Glomerular visceral epithelial cell (primary cell): ENCODE data around the gene SOX9.

ENCODE experiments used
- DNase-seq: peaks from one replicate; pipeline ENCODE4 v3.0.0-alpha.2; 2016; ENCODE audit errors: extremely low spot score

SOX9 gene

GRCh38 chr17:72120642-72121163 lies at the start of gene SOX9:
Gene SOX9, plus strand, starts transcription at chr17:72121020. Its CDS starts 372 bp downstream, at chr17:72121392.
- peak; percentile 94 for DNase-seq

GRCh38 chr17:72071330-72071729 lies 49.5 kb upstream of the SOX9 start:
- no peak for DNase-seq

- DNase-seq: no peak
Observed at GRCh38 chr17:72075995-72076677, 44.7 kb upstream of the SOX9 start.

GRCh38 chr17:72076678-72077030 lies 44.2 kb upstream of the SOX9 start:
- no peak for DNase-seq

GRCh38 chr17:72077326-72077960 lies 43.4 kb upstream of the SOX9 start:
- no peak for DNase-seq

- DNase-seq: no peak
Observed at GRCh38 chr17:72079700-72080099, 41.1 kb upstream of the SOX9 start.

- DNase-seq: no peak
Observed at GRCh38 chr17:72087876-72088275, 32.9 kb upstream of the SOX9 start.

- DNase-seq: no peak
Observed at GRCh38 chr17:72089453-72089987, 31.3 kb upstream of the SOX9 start.

- no peak for DNase-seq
Observed at GRCh38 chr17:72090108-72090507, 30.7 kb upstream of the SOX9 start.

GRCh38 chr17:72092710-72093322 lies 28.0 kb upstream of the SOX9 start:
- DNase-seq: no peak

GRCh38 chr17:72093707-72094106 lies 27.1 kb upstream of the SOX9 start:
- DNase-seq: no peak

- no peak for DNase-seq
Observed at GRCh38 chr17:72095316-72095715, 25.5 kb upstream of the SOX9 start.

GRCh38 chr17:72097144-72097543 lies 23.7 kb upstream of the SOX9 start:
- no peak for DNase-seq

GRCh38 chr17:72099919-72100318 lies 20.9 kb upstream of the SOX9 start:
- DNase-seq: no peak

- no peak for DNase-seq
Observed at GRCh38 chr17:72100470-72100869, 20.4 kb upstream of the SOX9 start.

- DNase-seq: no peak
Observed at GRCh38 chr17:72101526-72101925, 19.3 kb upstream of the SOX9 start.

- no peak for DNase-seq
Observed at GRCh38 chr17:72102366-72102765, 18.5 kb upstream of the SOX9 start.

- no peak for DNase-seq
Observed at GRCh38 chr17:72104164-72104862, 16.5 kb upstream of the SOX9 start.

GRCh38 chr17:72104863-72105234 lies 16.0 kb upstream of the SOX9 start:
- no peak for DNase-seq

GRCh38 chr17:72107100-72107499 lies 13.7 kb upstream of the SOX9 start:
- no peak for DNase-seq

- DNase-seq: no peak
Observed at GRCh38 chr17:72110231-72110941, 10.4 kb upstream of the SOX9 start.

GRCh38 chr17:72110942-72111318 lies 9.9 kb upstream of the SOX9 start:
- DNase-seq: no peak
